Liver (tissue), 9 donors: Measurements from ENCODE around the gene LETMD1. TPM values are rescaled to one million over a fixed set of nuclear protein-coding genes. Genes with fewer than 3 reads are reported as not detected.

Experiments
- DNase-seq: peaks from one replicate; pipeline ENCODE4 v3.0.0-alpha.2; 2017; ENCODE audit warnings: low spot score
- H3K27ac ChIP-seq, 2 donors: one replicate each; pipeline ENCODE4 v1.7.0; 2013; ENCODE audit warnings: inconsistent platforms in 2 of 2, low read length in 2 of 2, control low read depth in 1 of 2, low read depth in 1 of 2, mild to moderate bottlenecking in 1 of 2
- H3K27me3 ChIP-seq, 4 donors: one replicate each; pipeline versions ENCODE4 v1.6.1 to v1.7.0; 2013; ENCODE audit warnings: low read length in 3 of 4, inconsistent platforms in 1 of 4, mild to moderate bottlenecking in 1 of 4, moderate library complexity in 1 of 4; ENCODE audit not compliant: control insufficient read depth in 4 of 4, insufficient read depth in 4 of 4
- H3K36me3 ChIP-seq, 4 donors: one replicate each; pipeline versions ENCODE4 v1.6.1 to v1.7.0; 2013; ENCODE audit warnings: low read length in 3 of 4, mild to moderate bottlenecking in 3 of 4, low read depth in 1 of 4, moderate library complexity in 1 of 4; ENCODE audit not compliant: control insufficient read depth in 4 of 4, insufficient read depth in 3 of 4
- H3K4me1 ChIP-seq, 4 donors: one replicate each; pipeline versions ENCODE4 v1.6.1 to v1.7.0; 2013; ENCODE audit warnings: low read length in 3 of 4, mild to moderate bottlenecking in 3 of 4, moderate library complexity in 1 of 4; ENCODE audit not compliant: control insufficient read depth in 4 of 4, insufficient read depth in 4 of 4
- H3K4me3 ChIP-seq, 3 donors: one replicate each; pipeline versions ENCODE4 v1.6.1 to v1.7.0; 2013; ENCODE audit warnings: low read length in 3 of 3, control low read depth in 1 of 3, low read depth in 1 of 3, mild to moderate bottlenecking in 1 of 3
- H3K9ac ChIP-seq, 2 donors: one replicate each; pipeline ENCODE4 v1.7.0; 2013; ENCODE audit warnings: low read length in 2 of 2, mild to moderate bottlenecking in 2 of 2, moderate library complexity in 2 of 2, control low read depth in 1 of 2, low read depth in 1 of 2
- H3K9me3 ChIP-seq, 4 donors: one replicate each; pipeline versions ENCODE4 v1.6.1 to v1.7.0; 2013; ENCODE audit warnings: low read length in 3 of 4; ENCODE audit not compliant: control insufficient read depth in 4 of 4
- EGR1 ChIP-seq, 2 donors: IDR thresholded peaks; 2 replicates each; pipeline ENCODE4 v1.6.1; 2016 to 2018; ENCODE audit warnings: antibody characterized with exemption in 2 of 2, low read depth in 2 of 2
- FOXA1 ChIP-seq: IDR thresholded peaks from 2 replicates; pipeline ENCODE4 v1.6.1; 2016; ENCODE audit warnings: antibody characterized with exemption
- FOXA2 ChIP-seq: IDR thresholded peaks from 2 replicates; pipeline ENCODE4 v1.6.1; 2016; ENCODE audit warnings: antibody characterized with exemption
- GABPA ChIP-seq, 2 donors: IDR thresholded peaks in 1 of 2; conservative IDR thresholded peaks in 1 of 2; 2 replicates each; pipeline ENCODE4 v1.6.1; 2016; ENCODE audit warnings: antibody characterized with exemption in 2 of 2, mild to moderate bottlenecking in 1 of 2, moderate library complexity in 1 of 2
- HNF4A ChIP-seq, 2 donors: conservative IDR thresholded peaks; 2 replicates each; pipeline ENCODE4 v1.6.1; 2016; ENCODE audit warnings: antibody characterized with exemption in 2 of 2, mild to moderate bottlenecking in 2 of 2
- HNF4G ChIP-seq: IDR thresholded peaks from 2 replicates; pipeline ENCODE4 v1.6.1; 2016; ENCODE audit warnings: antibody characterized with exemption
- JUND ChIP-seq, 2 donors: IDR thresholded peaks; 2 replicates each; pipeline ENCODE4 v1.6.1; 2016; ENCODE audit warnings: antibody characterized with exemption in 2 of 2
- NR2F2 ChIP-seq: IDR thresholded peaks from 2 replicates; pipeline ENCODE4 v1.6.1; 2016; ENCODE audit warnings: antibody characterized with exemption
- RAD21 ChIP-seq, 2 donors: IDR thresholded peaks; 2 replicates each; pipeline ENCODE4 v1.6.1; 2016; ENCODE audit warnings: antibody characterized with exemption in 2 of 2, mild to moderate bottlenecking in 2 of 2
- RXRA ChIP-seq, 2 donors: IDR thresholded peaks; 2 replicates each; pipeline ENCODE4 v1.6.1; 2017 to 2018; ENCODE audit warnings: antibody characterized with exemption in 2 of 2, mild to moderate bottlenecking in 1 of 2
- SP1 ChIP-seq: IDR thresholded peaks from 2 replicates; pipeline ENCODE4 v1.6.1; 2018; ENCODE audit warnings: antibody characterized with exemption, mild to moderate bottlenecking
- YY1 ChIP-seq: IDR thresholded peaks from 2 replicates; pipeline ENCODE4 v1.6.1; 2016; ENCODE audit warnings: antibody characterized with exemption, mild to moderate bottlenecking
- WGBS: extraction: QIAGEN DNeasy Blood & Tissue Kit; methylation state at CpG from one replicate; pipeline ENCODE4 v1.1.7; 2013; 5-methylcytosine and 5-hydroxymethylcytosine counted together
- polyA plus RNA-seq, 2 donors: library from polyadenylated mRNA; stranded (reverse) in 1 of 2; unstranded in 1 of 2; fragments of 200-250 nt in 1 of 2; fragments of >200 nt in 1 of 2; fragmentation: Nextera tagmentation in 1 of 2; extraction: Ambion mirVana in 1 of 2; gene quantifications; one replicate each; pipeline versions ENCODE4 v1.2.1 to v1.2.3, GENCODE V29; 2013 to 2015
- total RNA-seq, 2 donors: library from RNA; depleted of rRNA; stranded (reverse); fragments of >200 nt; gene quantifications; one replicate each; pipeline ENCODE4 v1.2.3, GENCODE V29; 2014
- TF ChIP-seq, protein P1 (sequence below): IDR thresholded peaks from 2 replicates; pipeline ENCODE4 v1.6.1; 2016; ENCODE audit warnings: antibody characterized with exemption
- TF ChIP-seq, protein P2 (sequence below): IDR thresholded peaks from 2 replicates; pipeline ENCODE4 v1.6.1; 2016; ENCODE audit warnings: antibody characterized with exemption
- TF ChIP-seq, protein P3 (sequence below): fragments of 150-350 bp; IDR thresholded peaks from 2 replicates; pipeline ENCODE4 v1.5.1; 2017; ENCODE audit warnings: improper control_type of control experiment, low read depth, low read length; ENCODE audit not compliant: missing input control
- TF ChIP-seq, protein P4 (sequence below): IDR thresholded peaks from 2 replicates; pipeline ENCODE4 v1.6.1; 2016; ENCODE audit warnings: antibody characterized with exemption
- TF ChIP-seq, protein P5 (sequence below): IDR thresholded peaks from 2 replicates; pipeline ENCODE4 v1.6.1; 2016; ENCODE audit warnings: antibody characterized with exemption, mild to moderate bottlenecking
- donor health status: healthy.
- donor health status: healthy.
- donor health status: healthy.
- donor health status: healthy.
- donor health status: healthy.

LETMD1 gene
- total and polyA plus RNA-seq, 4 donors = 17.6 to 41.0 (median 22.5) TPM

DNA sequence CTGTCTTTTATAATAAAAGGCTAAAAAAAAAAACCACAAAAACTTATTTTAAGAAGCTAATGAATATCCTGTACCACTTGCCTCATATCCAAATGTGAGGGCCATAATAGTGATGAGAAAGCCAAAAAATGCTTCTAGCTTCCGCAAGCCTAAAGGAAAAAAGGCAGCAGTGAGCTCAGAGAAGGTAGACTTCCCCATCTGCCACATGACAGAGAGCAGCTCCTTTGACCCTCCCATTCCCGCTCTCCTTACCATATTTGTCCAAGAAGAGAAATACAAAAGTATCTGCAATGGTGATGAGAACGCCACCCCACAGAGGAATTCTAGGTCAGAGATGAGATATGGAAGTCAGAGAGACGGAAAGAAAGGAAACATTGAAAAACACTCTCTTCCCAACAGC is 49.0 kb upstream of the LETMD1 start:
- no peak for TF ChIP-seq SP1
- TF ChIP-seq, protein P1, sequence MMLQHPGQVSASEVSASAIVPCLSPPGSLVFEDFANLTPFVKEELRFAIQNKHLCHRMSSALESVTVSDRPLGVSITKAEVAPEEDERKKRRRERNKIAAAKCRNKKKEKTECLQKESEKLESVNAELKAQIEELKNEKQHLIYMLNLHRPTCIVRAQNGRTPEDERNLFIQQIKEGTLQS = no peak
- Histone ChIP-seq H3K4me1 (no peaks in the 10 kb centered on the region), H3K4me3 (no peak overlapping the region), H3K9me3 (no peaks in the 10 kb centered on the region), H3K27ac (no peak overlapping the region), H3K36me3 (peaks cover 8 to 42% (median 28%) of the 10 kb centered on the region in 4 donors), H3K9ac (no peak overlapping the region), H3K27me3 (no peaks in the 10 kb centered on the region)
- DNase-seq = no peak
- 72% methylated on average over 4 of the region's 4 CpGs for WGBS

DNA sequence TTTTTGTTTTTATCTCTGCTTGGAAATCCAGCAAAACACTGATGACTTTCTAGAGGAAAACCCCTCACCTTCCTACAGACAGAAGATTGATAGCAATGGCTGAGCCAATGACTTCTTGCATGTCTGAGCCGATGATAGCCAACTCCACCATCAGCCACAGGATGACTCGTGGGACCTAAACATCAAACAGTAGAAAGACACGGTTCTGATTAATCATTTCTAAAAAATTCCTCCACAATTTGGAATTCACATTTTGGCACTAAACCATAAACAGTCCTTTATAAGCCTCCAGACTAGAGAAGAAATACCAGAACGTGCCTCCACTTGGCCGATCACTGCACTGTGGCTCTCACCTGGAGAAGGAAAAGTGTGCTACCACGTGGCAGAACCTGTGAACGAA is 47.9 kb upstream of the LETMD1 start:
- no peak overlapping the region for H3K4me3 ChIP-seq
- H3K36me3 ChIP-seq = peaks cover 8 to 45% (median 31%) of the 10 kb centered on the region in 4 donors
- H3K27me3 ChIP-seq = no peaks in the 10 kb centered on the region
- no peak overlapping the region for H3K9ac ChIP-seq
- 92% methylated on average over 7 of the region's 7 CpGs for WGBS
- TF ChIP-seq HNF4A (conservative IDR thresholded peaks at IDR 0.05) = no peak
- TF ChIP-seq, protein P2, sequence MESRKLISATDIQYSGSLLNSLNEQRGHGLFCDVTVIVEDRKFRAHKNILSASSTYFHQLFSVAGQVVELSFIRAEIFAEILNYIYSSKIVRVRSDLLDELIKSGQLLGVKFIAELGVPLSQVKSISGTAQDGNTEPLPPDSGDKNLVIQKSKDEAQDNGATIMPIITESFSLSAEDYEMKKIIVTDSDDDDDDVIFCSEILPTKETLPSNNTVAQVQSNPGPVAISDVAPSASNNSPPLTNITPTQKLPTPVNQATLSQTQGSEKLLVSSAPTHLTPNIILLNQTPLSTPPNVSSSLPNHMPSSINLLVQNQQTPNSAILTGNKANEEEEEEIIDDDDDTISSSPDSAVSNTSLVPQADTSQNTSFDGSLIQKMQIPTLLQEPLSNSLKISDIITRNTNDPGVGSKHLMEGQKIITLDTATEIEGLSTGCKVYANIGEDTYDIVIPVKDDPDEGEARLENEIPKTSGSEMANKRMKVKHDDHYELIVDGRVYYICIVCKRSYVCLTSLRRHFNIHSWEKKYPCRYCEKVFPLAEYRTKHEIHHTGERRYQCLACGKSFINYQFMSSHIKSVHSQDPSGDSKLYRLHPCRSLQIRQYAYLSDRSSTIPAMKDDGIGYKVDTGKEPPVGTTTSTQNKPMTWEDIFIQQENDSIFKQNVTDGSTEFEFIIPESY = no peak
- no peak for TF ChIP-seq RXRA (IDR thresholded peaks at IDR 0.05)
- no peak for TF ChIP-seq RAD21 (IDR thresholded peaks at IDR 0.05)
- TF ChIP-seq, protein P1 = no peak
- TF ChIP-seq EGR1 (IDR thresholded peaks at IDR 0.05; ENCODE audit: low read depth in 2 of 2) = no peak
- no peak for TF ChIP-seq FOXA1
- TF ChIP-seq, protein P3, sequence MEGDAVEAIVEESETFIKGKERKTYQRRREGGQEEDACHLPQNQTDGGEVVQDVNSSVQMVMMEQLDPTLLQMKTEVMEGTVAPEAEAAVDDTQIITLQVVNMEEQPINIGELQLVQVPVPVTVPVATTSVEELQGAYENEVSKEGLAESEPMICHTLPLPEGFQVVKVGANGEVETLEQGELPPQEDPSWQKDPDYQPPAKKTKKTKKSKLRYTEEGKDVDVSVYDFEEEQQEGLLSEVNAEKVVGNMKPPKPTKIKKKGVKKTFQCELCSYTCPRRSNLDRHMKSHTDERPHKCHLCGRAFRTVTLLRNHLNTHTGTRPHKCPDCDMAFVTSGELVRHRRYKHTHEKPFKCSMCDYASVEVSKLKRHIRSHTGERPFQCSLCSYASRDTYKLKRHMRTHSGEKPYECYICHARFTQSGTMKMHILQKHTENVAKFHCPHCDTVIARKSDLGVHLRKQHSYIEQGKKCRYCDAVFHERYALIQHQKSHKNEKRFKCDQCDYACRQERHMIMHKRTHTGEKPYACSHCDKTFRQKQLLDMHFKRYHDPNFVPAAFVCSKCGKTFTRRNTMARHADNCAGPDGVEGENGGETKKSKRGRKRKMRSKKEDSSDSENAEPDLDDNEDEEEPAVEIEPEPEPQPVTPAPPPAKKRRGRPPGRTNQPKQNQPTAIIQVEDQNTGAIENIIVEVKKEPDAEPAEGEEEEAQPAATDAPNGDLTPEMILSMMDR = no peak
- TF ChIP-seq SP1 = no peak
- no peak for TF ChIP-seq GABPA (IDR thresholded peaks at IDR 0.05 in 1 of 2, conservative IDR thresholded peaks at IDR 0.05 in 1 of 2)
- no peak for TF ChIP-seq FOXA2
- TF ChIP-seq, protein P4, sequence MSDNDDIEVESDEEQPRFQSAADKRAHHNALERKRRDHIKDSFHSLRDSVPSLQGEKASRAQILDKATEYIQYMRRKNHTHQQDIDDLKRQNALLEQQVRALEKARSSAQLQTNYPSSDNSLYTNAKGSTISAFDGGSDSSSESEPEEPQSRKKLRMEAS = no peak
- TF ChIP-seq JUND (IDR thresholded peaks at IDR 0.05) = no peak
- no peaks in the 10 kb centered on the region for H3K4me1 ChIP-seq
- H3K9me3 ChIP-seq = no peaks in the 10 kb centered on the region
- DNase-seq = no peak
- no peak overlapping the region for H3K27ac ChIP-seq

DNA sequence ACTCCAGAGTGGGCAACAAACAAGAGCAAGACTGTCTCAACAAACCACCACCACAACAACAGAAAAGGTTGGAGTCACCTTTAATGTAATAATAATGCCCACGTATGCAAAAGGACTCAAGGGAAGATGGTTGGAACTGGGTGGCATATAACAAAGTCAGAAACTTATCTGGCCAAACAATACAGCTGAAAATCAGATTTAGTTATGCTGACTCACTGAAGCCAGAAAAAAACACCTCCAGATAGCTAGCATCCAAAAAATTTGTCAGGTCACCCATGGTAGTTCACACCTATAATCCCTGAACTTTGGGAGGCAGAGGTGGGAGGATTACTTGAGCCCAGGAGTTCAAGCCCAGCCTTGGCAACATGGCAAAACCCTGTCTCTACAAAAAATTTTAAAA is 46.3 kb upstream of the LETMD1 start:
- H3K4me3 ChIP-seq = no peak overlapping the region
- no peak for DNase-seq
- H3K36me3 ChIP-seq = peaks cover 5 to 38% (median 28%) of the 10 kb centered on the region in 4 donors
- 97% methylated on average over 1 of the region's 1 CpG for WGBS
- H3K9me3 ChIP-seq = no peaks in the 10 kb centered on the region
- no peaks in the 10 kb centered on the region for H3K27me3 ChIP-seq
- H3K9ac ChIP-seq = no peak overlapping the region
- no peaks in the 10 kb centered on the region for H3K4me1 ChIP-seq
- H3K27ac ChIP-seq = no peak overlapping the region
- no peak for TF ChIP-seq RXRA (IDR thresholded peaks at IDR 0.05)
- no peak for TF ChIP-seq YY1
- TF ChIP-seq, protein P3 = no peak
- TF ChIP-seq FOXA2 = no peak
- no peak for TF ChIP-seq GABPA (IDR thresholded peaks at IDR 0.05 in 1 of 2, conservative IDR thresholded peaks at IDR 0.05 in 1 of 2)
- no peak for TF ChIP-seq RAD21 (IDR thresholded peaks at IDR 0.05)
- TF ChIP-seq, protein P5, sequence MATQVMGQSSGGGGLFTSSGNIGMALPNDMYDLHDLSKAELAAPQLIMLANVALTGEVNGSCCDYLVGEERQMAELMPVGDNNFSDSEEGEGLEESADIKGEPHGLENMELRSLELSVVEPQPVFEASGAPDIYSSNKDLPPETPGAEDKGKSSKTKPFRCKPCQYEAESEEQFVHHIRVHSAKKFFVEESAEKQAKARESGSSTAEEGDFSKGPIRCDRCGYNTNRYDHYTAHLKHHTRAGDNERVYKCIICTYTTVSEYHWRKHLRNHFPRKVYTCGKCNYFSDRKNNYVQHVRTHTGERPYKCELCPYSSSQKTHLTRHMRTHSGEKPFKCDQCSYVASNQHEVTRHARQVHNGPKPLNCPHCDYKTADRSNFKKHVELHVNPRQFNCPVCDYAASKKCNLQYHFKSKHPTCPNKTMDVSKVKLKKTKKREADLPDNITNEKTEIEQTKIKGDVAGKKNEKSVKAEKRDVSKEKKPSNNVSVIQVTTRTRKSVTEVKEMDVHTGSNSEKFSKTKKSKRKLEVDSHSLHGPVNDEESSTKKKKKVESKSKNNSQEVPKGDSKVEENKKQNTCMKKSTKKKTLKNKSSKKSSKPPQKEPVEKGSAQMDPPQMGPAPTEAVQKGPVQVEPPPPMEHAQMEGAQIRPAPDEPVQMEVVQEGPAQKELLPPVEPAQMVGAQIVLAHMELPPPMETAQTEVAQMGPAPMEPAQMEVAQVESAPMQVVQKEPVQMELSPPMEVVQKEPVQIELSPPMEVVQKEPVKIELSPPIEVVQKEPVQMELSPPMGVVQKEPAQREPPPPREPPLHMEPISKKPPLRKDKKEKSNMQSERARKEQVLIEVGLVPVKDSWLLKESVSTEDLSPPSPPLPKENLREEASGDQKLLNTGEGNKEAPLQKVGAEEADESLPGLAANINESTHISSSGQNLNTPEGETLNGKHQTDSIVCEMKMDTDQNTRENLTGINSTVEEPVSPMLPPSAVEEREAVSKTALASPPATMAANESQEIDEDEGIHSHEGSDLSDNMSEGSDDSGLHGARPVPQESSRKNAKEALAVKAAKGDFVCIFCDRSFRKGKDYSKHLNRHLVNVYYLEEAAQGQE = no peak
- TF ChIP-seq NR2F2 = no peak
- no peak for TF ChIP-seq FOXA1
- TF ChIP-seq EGR1 (IDR thresholded peaks at IDR 0.05; ENCODE audit: low read depth in 2 of 2) = no peak
- no peak for TF ChIP-seq JUND (IDR thresholded peaks at IDR 0.05)
- TF ChIP-seq HNF4G = no peak
- TF ChIP-seq, protein P4 = no peak
